ENCODE measurements around the gene COL20A1.

DNA sequence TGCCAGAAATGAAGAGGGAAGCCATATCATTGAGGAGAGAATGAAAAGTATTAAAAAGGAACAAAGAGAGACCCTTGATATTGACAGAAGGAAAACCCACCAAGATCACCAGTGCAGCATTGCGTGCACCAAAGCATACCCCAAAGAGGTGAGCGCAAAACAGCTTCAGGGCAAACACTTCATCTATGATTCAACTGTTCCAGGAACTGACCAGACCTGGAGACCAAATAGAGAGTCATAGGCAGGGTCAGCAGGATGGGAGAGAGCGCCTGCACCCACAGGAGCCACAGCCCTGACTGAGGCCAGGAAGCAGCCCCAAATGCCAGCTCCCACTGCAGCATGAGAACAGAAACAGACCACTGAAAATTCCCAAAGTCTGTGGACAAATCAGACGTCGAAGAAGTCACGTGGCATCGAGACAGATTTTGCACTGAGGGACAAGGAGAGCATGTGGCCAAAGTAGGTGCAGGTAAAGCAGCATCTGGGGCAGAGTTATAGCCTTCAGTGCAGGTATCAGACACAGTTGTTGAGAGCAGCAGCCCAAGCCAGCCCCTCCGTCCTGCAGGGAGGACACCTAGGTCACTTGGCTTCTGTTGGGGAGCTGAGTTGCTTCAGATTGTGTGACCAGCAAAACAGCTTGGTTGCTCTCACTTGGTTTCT, 38.9 kb downstream of the COL20A1 start:
- TF ChIP-seq FOXA3 (CRISPR knock-in tag; IDR thresholded peaks at IDR 0.05), result no peak
- TF ChIP-seq, protein P1, sequence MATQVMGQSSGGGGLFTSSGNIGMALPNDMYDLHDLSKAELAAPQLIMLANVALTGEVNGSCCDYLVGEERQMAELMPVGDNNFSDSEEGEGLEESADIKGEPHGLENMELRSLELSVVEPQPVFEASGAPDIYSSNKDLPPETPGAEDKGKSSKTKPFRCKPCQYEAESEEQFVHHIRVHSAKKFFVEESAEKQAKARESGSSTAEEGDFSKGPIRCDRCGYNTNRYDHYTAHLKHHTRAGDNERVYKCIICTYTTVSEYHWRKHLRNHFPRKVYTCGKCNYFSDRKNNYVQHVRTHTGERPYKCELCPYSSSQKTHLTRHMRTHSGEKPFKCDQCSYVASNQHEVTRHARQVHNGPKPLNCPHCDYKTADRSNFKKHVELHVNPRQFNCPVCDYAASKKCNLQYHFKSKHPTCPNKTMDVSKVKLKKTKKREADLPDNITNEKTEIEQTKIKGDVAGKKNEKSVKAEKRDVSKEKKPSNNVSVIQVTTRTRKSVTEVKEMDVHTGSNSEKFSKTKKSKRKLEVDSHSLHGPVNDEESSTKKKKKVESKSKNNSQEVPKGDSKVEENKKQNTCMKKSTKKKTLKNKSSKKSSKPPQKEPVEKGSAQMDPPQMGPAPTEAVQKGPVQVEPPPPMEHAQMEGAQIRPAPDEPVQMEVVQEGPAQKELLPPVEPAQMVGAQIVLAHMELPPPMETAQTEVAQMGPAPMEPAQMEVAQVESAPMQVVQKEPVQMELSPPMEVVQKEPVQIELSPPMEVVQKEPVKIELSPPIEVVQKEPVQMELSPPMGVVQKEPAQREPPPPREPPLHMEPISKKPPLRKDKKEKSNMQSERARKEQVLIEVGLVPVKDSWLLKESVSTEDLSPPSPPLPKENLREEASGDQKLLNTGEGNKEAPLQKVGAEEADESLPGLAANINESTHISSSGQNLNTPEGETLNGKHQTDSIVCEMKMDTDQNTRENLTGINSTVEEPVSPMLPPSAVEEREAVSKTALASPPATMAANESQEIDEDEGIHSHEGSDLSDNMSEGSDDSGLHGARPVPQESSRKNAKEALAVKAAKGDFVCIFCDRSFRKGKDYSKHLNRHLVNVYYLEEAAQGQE (IDR thresholded peaks at IDR 0.05; ENCODE audit: borderline replicate concordance in 1 of 2, low read depth in 1 of 2, low read length in 2 of 2), result no peak
- TF ChIP-seq, protein P2, sequence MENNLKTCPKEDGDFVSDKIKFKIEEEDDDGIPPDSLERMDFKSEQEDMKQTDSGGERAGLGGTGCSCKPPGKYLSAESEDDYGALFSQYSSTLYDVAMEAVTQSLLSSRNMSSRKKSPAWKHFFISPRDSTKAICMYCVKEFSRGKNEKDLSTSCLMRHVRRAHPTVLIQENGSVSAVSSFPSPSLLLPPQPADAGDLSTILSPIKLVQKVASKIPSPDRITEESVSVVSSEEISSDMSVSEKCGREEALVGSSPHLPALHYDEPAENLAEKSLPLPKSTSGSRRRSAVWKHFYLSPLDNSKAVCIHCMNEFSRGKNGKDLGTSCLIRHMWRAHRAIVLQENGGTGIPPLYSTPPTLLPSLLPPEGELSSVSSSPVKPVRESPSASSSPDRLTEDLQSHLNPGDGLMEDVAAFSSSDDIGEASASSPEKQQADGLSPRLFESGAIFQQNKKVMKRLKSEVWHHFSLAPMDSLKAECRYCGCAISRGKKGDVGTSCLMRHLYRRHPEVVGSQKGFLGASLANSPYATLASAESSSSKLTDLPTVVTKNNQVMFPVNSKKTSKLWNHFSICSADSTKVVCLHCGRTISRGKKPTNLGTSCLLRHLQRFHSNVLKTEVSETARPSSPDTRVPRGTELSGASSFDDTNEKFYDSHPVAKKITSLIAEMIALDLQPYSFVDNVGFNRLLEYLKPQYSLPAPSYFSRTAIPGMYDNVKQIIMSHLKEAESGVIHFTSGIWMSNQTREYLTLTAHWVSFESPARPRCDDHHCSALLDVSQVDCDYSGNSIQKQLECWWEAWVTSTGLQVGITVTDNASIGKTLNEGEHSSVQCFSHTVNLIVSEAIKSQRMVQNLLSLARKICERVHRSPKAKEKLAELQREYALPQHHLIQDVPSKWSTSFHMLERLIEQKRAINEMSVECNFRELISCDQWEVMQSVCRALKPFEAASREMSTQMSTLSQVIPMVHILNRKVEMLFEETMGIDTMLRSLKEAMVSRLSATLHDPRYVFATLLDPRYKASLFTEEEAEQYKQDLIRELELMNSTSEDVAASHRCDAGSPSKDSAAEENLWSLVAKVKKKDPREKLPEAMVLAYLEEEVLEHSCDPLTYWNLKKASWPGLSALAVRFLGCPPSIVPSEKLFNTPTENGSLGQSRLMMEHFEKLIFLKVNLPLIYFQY (CRISPR knock-in tag; IDR thresholded peaks at IDR 0.05; ENCODE audit: borderline replicate concordance), result no peak
- no peak for TF ChIP-seq SSRP1 (CRISPR knock-in tag; IDR thresholded peaks at IDR 0.05)
- TF ChIP-seq CHD2 (IDR thresholded peaks at IDR 0.05; ENCODE audit: low read depth, low read length), result no peak
- TF ChIP-seq, protein P3, sequence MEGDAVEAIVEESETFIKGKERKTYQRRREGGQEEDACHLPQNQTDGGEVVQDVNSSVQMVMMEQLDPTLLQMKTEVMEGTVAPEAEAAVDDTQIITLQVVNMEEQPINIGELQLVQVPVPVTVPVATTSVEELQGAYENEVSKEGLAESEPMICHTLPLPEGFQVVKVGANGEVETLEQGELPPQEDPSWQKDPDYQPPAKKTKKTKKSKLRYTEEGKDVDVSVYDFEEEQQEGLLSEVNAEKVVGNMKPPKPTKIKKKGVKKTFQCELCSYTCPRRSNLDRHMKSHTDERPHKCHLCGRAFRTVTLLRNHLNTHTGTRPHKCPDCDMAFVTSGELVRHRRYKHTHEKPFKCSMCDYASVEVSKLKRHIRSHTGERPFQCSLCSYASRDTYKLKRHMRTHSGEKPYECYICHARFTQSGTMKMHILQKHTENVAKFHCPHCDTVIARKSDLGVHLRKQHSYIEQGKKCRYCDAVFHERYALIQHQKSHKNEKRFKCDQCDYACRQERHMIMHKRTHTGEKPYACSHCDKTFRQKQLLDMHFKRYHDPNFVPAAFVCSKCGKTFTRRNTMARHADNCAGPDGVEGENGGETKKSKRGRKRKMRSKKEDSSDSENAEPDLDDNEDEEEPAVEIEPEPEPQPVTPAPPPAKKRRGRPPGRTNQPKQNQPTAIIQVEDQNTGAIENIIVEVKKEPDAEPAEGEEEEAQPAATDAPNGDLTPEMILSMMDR (CRISPR knock-in tag; IDR thresholded peaks at IDR 0.05), result no peak
- no peak for TF ChIP-seq CEBPB (IDR thresholded peaks at IDR 0.05; ENCODE audit: borderline replicate concordance, low read depth, low read length)
- no peak for TF ChIP-seq ATF7 (IDR thresholded peaks at IDR 0.05)
- TF ChIP-seq ATF7 (CRISPR knock-in tag; IDR thresholded peaks at IDR 0.05), result no peak
